ENCODE measurements around the gene TAX1BP1. TPM values are rescaled to one million over a fixed set of nuclear protein-coding genes. Genes with fewer than 3 reads are reported as not detected.

The TAX1BP1 gene
- total and polyA plus RNA-seq, 2 of the 13 experiments (the other 11 are each of a cell fraction or from before 2014, with no cell fraction given): 95.2 to 98.9 TPM

DNA sequence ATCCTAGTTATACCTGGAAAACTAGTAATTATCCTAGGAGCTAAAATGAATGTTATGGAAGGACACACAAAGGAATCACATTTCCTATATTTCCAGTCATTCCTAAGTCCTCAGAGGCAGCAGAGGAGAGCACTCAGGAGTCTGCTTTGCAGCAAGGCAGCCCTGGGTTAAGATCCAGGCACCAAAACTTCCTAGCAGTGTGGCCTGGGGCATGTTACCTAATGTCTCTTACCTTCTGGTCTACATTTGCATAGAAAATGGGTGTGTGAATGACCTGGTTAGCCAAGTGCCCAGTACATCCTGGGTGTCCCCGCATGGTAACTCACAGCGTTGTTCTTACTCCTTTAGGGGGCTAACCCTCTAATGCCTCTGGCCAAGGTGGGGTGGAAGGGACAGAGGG is 135.9 kb downstream of the TAX1BP1 start:
- FAIRE-seq (no peak), DNase-seq (ENCODE audit: low spot score) (no peak), ATAC-seq (no peak)
- Histone ChIP-seq H2AFZ (ENCODE audit: low read length) (no peak overlapping the region), H3K36me3 (replicated peaks in 1 of 2; ENCODE audit: control insufficient read depth in 1 of 2, insufficient read depth in 2 of 2, low read length in 2 of 2) (no peaks in the 10 kb centered on the region), H3K9ac (ENCODE audit: insufficient read depth, low read depth, low read length) (no peak overlapping the region), H3K27ac (ENCODE audit: extremely low read length, insufficient read depth, low read length) (no peak overlapping the region), H3K4me3 (replicated peaks in 1 of 3; ENCODE audit: insufficient read depth in 1 of 3, low read depth in 2 of 3, low read length in 3 of 3) (no peak overlapping the region), H3K4me2 (ENCODE audit: low read depth, low read length) (no peak overlapping the region), H3K79me2 (ENCODE audit: insufficient read depth, low read length) (no peaks in the 10 kb centered on the region), H3K27me3 (ENCODE audit: control insufficient read depth in 1 of 2, insufficient read depth in 2 of 2, low read length in 2 of 2) (peaks cover 0 to 48% of the 10 kb centered on the region in 2 experiments; a peak in 4 of 5 replicates), H4K20me1 (ENCODE audit: insufficient read depth, low read length) (no peaks in the 10 kb centered on the region), H3K9me3 (ENCODE audit: low read length) (no peaks in the 10 kb centered on the region), H3K4me1 (ENCODE audit: insufficient read depth, low read length) (no peaks in the 10 kb centered on the region)
- intact Hi-C loops (cut with micrococcal nuclease; ENCODE audit: unreplicated experiment): no loop called here
- in situ Hi-C loops (cut with HindIII; ENCODE audit: extremely low pct_ligation_motif_present, low pct_unique_long_range_greater_than_20kb): no loop called here
- TF ChIP-seq ZNF468 (CRISPR knock-in tag; IDR thresholded peaks at IDR 0.05) (no peak), RELA (CRISPR knock-in tag; IDR thresholded peaks at IDR 0.05) (no peak), ZNF441 (CRISPR knock-in tag; IDR thresholded peaks at IDR 0.05; ENCODE audit: borderline replicate concordance) (no peak), TRIM24 (CRISPR knock-in tag; IDR thresholded peaks at IDR 0.05) (no peak), ZNF557 (CRISPR knock-in tag; IDR thresholded peaks at IDR 0.05) (no peak), U2AF2 (IDR thresholded peaks at IDR 0.05; ENCODE audit: low read depth, low read length) (no peak), ARNTL (CRISPR knock-in tag; IDR thresholded peaks at IDR 0.05) (no peak), NFAT5 (CRISPR knock-in tag; IDR thresholded peaks at IDR 0.05) (no peak), RXRA (CRISPR knock-in tag; IDR thresholded peaks at IDR 0.05) (no peak), SMC3 (IDR thresholded peaks at IDR 0.05; ENCODE audit: low read length) (no peak), IRF9 (CRISPR knock-in tag; IDR thresholded peaks at IDR 0.05; ENCODE audit: borderline replicate concordance) (no peak), ZNF652 (CRISPR knock-in tag; IDR thresholded peaks at IDR 0.05; ENCODE audit: borderline replicate concordance, low read depth) (no peak), TBL1XR1 (IDR thresholded peaks at IDR 0.05; ENCODE audit: borderline replicate concordance, low read length, partially characterized antibody) (no peak), GLI4 (CRISPR knock-in tag; IDR thresholded peaks at IDR 0.05; ENCODE audit: borderline replicate concordance) (no peak)
- TF ChIP-seq, protein P1, sequence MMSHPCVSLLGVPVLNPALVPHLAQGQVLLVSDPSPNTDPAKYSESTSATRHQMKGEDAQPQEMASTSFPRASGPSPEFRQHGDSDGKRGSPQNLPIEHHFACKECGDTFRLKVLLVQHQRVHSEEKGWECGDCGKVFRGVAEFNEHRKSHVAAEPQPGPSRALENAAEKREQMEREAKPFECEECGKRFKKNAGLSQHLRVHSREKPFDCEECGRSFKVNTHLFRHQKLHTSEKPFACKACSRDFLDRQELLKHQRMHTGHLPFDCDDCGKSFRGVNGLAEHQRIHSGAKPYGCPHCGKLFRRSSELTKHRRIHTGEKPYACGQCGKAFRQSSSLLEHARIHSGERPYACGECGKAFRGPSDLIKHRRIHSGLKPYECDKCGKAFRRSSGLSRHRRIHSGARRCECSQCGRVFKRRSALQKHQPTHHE (CRISPR knock-in tag; IDR thresholded peaks at IDR 0.05; ENCODE audit: borderline replicate concordance): no peak
- TF ChIP-seq, protein P2, sequence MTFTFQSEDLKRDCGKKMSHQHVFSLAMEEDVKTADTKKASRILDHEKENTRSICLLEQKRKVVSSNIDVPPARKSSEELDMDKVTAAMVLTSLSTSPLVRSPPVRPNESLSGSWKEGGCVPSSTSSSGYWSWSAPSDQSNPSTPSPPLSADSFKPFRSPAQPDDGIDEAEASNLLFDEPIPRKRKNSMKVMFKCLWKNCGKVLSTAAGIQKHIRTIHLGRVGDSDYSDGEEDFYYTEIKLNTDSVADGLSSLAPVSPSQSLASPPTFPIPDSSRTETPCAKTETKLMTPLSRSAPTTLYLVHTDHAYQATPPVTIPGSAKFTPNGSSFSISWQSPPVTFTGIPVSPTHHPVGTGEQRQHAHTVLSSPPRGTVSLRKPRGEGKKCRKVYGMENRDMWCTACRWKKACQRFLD (CRISPR knock-in tag; IDR thresholded peaks at IDR 0.05; ENCODE audit: borderline replicate concordance): no peak
- BruUV-seq (replicated peaks): no TSS peak
- WGBS (ENCODE audit: low lambda C conversion rate): 6% methylated on average over 2 of the region's 2 CpGs
- POLR2A ChIA-PET: no interaction called here
- CTCF ChIA-PET (ENCODE audit: low intra/inter-chr PET ratio, low total read pairs): no interaction called here
